ENCODE data around the gene SLC49A3. TPM values are rescaled to one million over a fixed set of nuclear protein-coding genes. Genes with fewer than 3 reads are reported as not detected.

SLC49A3 gene
- total and polyA plus RNA-seq, 2 experiments from 2014 or later, result 1.9 to 2.3 TPM

DNA sequence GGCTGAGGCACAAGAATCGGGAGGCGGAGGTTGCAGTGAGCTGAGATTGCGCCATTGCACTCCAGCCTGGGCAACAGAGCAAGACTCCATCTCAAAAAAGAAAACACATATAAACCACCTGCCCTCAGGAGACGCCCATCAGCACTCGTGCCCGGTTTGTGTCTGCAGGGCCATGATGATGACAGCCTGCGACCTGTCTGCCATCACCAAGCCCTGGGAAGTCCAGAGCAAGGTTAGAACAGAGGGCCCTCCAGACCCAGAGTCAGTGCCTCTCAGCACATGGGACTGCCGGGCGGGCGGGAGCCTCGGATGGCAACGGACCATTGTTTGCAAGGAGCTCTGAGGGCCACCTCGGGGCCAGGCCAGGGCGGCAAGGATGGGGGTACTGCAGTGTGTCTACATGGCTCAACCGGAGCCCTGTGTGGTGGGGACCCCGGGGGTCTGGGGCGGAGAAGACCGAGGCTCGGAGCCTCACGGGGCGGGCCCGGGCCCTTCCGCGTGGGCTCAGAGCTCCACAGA is 24.2 kb downstream of the SLC49A3 start:
- Histone ChIP-seq H3K27me3 (no peaks in the 10 kb centered on the region), H3K9me3 (ENCODE audit: low read depth) (no peaks in the 10 kb centered on the region), H3K4me1 (ENCODE audit: low read depth) (no peaks in the 10 kb centered on the region), H3K4me3 (no peak overlapping the region), H3K27ac (no peak overlapping the region), H3K36me3 (no peaks in the 10 kb centered on the region)
- DNase-seq (ENCODE audit: low read depth in 1 of 2, low spot score in 1 of 2), result no peak
- TF ChIP-seq, protein P1, sequence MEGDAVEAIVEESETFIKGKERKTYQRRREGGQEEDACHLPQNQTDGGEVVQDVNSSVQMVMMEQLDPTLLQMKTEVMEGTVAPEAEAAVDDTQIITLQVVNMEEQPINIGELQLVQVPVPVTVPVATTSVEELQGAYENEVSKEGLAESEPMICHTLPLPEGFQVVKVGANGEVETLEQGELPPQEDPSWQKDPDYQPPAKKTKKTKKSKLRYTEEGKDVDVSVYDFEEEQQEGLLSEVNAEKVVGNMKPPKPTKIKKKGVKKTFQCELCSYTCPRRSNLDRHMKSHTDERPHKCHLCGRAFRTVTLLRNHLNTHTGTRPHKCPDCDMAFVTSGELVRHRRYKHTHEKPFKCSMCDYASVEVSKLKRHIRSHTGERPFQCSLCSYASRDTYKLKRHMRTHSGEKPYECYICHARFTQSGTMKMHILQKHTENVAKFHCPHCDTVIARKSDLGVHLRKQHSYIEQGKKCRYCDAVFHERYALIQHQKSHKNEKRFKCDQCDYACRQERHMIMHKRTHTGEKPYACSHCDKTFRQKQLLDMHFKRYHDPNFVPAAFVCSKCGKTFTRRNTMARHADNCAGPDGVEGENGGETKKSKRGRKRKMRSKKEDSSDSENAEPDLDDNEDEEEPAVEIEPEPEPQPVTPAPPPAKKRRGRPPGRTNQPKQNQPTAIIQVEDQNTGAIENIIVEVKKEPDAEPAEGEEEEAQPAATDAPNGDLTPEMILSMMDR (IDR thresholded peaks at IDR 0.05; ENCODE audit: low read depth, low read length), result no peak

DNA sequence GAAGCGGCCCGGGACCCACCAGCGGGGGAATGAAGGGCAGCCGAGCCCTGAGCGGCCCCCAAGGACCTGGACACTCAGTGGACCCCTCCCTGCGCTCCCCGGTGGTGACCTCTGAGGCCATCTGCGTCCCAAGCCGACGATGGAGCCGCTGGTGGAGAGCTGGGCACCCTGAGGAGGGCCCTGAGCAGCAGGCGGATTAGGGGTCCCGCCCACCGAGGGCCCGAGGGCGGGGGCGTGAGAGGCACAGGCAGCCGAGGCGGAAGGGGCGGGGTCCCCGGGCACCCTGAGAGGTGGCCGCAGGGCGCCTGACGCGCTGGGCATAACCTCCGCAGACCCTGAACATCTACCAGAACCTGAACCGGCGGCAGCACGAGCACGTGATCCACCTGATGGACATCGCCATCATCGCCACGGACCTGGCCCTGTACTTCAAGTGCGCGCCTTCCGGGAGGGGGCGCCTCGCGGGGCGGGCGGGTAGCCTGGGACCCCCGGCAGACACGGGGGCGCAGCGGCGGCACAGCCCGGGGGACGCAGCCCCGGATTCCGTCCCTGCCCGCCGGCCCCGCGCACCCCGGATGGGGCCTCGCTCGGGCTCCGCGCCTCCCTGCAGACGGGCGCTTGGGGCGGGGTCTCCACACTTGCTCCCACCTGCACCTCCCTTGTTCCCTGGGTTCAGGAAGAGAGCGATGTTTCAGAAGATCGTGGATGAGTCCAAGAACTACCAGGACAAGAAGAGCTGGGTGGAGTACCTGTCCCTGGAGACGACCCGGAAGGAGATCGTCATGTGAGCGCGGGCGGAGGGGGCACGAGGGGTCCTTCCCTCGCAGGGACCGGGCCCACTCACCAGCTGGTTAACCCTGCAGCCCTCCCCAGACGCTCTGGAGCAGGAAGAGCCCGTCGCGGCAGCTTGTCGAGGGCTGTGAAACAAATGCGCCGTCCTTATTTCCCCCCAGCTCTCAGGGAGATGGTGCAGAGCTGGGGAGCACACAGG is 25.2 kb downstream of the SLC49A3 start:
- no peaks in the 10 kb centered on the region for H3K9me3 ChIP-seq (ENCODE audit: low read depth)
- no peaks in the 10 kb centered on the region for H3K4me1 ChIP-seq (ENCODE audit: low read depth)
- peak overlapping the region; percentile 28 for H3K27ac ChIP-seq
- DNase-seq (ENCODE audit: low read depth in 1 of 2, low spot score in 1 of 2), result peak; percentile 34 to 89
- no peaks in the 10 kb centered on the region for H3K27me3 ChIP-seq
- H3K36me3 ChIP-seq, result no peaks in the 10 kb centered on the region
- H3K4me3 ChIP-seq, result peak overlapping the region; percentile 53
- TF ChIP-seq, protein P1 (IDR thresholded peaks at IDR 0.05; ENCODE audit: low read depth, low read length), result peak; percentile 2

DNA sequence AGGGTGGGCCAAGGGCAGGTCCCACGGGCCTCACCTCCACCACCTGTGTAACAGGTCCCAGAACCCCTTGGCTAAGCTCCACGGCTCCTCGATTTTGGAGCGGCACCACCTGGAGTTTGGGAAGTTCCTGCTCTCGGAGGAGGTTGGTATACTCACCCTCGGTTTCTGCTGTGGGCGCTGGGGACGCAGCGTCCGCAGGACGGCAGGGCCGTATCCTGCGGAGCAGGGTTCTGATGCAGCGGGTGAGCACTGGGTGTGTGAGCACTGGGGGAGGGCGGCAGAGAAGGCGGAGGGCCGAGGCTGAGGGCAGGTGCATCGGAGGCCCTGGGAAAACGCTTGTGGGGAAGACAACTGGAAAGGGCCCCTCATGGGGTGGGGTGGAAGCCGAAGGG is 25.9 kb downstream of the SLC49A3 start:
- Histone ChIP-seq H3K4me1 (ENCODE audit: low read depth) (no peaks in the 10 kb centered on the region), H3K36me3 (no peaks in the 10 kb centered on the region), H3K4me3 (peak overlapping the region; percentile 53), H3K9me3 (ENCODE audit: low read depth) (no peaks in the 10 kb centered on the region), H3K27me3 (no peaks in the 10 kb centered on the region), H3K27ac (peak overlapping the region; percentile 28)
- TF ChIP-seq, protein P1 (IDR thresholded peaks at IDR 0.05; ENCODE audit: low read depth, low read length), result no peak
- DNase-seq (ENCODE audit: low read depth in 1 of 2, low spot score in 1 of 2), result no peak

DNA sequence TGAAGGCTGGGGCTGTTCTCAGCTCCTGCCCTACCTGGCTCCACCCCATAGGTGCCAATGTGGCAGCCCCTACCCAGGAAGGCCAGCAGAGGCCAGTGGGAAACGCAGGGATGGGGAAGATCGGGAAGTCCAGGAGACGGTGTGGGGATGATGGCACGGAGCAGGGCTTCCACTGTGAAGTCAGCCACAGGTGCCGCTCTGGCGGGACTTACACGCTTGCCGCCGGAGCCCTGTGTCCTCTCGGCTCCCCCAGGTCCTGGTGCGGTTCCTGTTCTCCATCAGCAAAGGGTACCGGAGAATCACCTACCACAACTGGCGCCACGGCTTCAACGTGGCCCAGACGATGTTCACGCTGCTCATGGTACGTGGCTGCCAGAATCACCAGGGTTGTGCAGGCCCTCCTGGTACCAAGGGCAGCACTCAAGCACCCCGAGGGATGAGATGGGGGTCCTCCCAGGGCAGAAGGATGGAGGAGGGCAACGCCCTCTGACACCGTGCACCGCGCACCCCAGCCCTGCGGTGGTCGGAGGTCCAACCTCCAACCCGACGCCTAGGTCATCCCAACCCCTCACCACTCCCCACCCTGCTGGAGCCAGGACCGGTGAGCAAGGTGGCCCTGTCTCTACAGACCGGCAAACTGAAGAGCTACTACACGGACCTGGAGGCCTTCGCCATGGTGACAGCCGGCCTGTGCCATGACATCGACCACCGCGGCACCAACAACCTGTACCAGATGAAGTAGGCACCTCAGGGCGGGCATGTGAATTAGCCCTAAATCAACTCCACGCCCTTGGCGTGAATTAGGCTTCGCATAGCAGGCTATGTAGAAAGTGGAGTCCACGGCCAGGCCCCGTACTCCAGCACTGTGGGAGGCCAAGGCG is 26.8 kb downstream of the SLC49A3 start:
- Histone ChIP-seq H3K36me3 (no peaks in the 10 kb centered on the region), H3K4me1 (ENCODE audit: low read depth) (no peaks in the 10 kb centered on the region), H3K27me3 (no peaks in the 10 kb centered on the region), H3K4me3 (no peak overlapping the region), H3K27ac (no peak overlapping the region), H3K9me3 (ENCODE audit: low read depth) (no peaks in the 10 kb centered on the region)
- DNase-seq (ENCODE audit: low read depth in 1 of 2, low spot score in 1 of 2), result no peak
- TF ChIP-seq, protein P1 (IDR thresholded peaks at IDR 0.05; ENCODE audit: low read depth, low read length), result no peak

DNA sequence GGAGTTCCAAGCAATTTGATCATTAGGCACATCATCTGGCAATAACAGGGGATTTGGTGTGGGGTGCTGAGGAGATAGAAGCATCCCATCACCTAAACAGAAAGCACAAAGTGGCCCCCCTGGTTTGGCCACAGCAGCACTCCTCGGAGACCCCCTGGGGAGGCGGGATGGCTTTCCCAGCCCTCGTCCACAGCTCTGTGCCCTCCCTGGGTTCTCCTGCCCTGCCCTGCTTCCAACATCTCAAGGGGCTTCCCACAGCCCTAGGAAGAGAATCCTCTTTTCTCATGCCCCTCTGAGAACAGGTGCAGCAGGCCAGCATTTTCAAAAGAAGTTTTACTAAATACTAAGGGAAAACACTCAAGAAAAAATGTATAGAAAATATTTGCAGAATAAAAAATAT is 27.7 kb downstream of the SLC49A3 start:
- no peak overlapping the region for H3K27ac ChIP-seq
- H3K4me1 ChIP-seq (ENCODE audit: low read depth), result no peaks in the 10 kb centered on the region
- H3K9me3 ChIP-seq (ENCODE audit: low read depth), result no peaks in the 10 kb centered on the region
- TF ChIP-seq, protein P1 (IDR thresholded peaks at IDR 0.05; ENCODE audit: low read depth, low read length), result no peak
- no peaks in the 10 kb centered on the region for H3K27me3 ChIP-seq
- no peak for DNase-seq (ENCODE audit: low read depth in 1 of 2, low spot score in 1 of 2)
- no peak overlapping the region for H3K4me3 ChIP-seq
- no peaks in the 10 kb centered on the region for H3K36me3 ChIP-seq
